Mucosa of rectum (tissue), 2 donors: ENCODE results near the gene ALDH1L2.

ENCODE experiments used
- H3K27ac ChIP-seq, 2 donors: one replicate each; pipeline ENCODE4 v1.7.0; 2013; ENCODE audit warnings: inconsistent platforms in 2 of 2, low read depth in 2 of 2, low read length in 2 of 2
- H3K27me3 ChIP-seq, 2 donors: one replicate each; pipeline ENCODE4 v1.7.0; 2013; ENCODE audit warnings: low read length in 2 of 2; ENCODE audit not compliant: control insufficient read depth in 2 of 2, insufficient read depth in 2 of 2
- H3K36me3 ChIP-seq, 2 donors: one replicate each; pipeline ENCODE4 v1.7.0; 2013; ENCODE audit warnings: low read length in 2 of 2; ENCODE audit not compliant: control insufficient read depth in 2 of 2, insufficient read depth in 2 of 2
- H3K4me1 ChIP-seq, 2 donors: one replicate each; pipeline ENCODE4 v1.7.0; 2013; ENCODE audit warnings: low read length in 2 of 2, mild to moderate bottlenecking in 1 of 2; ENCODE audit not compliant: control insufficient read depth in 2 of 2, insufficient read depth in 2 of 2
- H3K4me3 ChIP-seq, 2 donors: one replicate each; pipeline ENCODE4 v1.7.0; 2013; ENCODE audit warnings: low read length in 2 of 2
- H3K9ac ChIP-seq, 2 donors: one replicate each; pipeline ENCODE4 v1.7.0; 2013; ENCODE audit warnings: low read length in 2 of 2, low read depth in 1 of 2, mild to moderate bottlenecking in 1 of 2
- H3K9me3 ChIP-seq, 2 donors: one replicate each; pipeline ENCODE4 v1.7.0; 2013; ENCODE audit warnings: low read length in 2 of 2; ENCODE audit not compliant: control insufficient read depth in 2 of 2
- donor health status: healthy.
- donor health status: Normal muscosa, but diverticular disease.

The ALDH1L2 gene

DNA sequence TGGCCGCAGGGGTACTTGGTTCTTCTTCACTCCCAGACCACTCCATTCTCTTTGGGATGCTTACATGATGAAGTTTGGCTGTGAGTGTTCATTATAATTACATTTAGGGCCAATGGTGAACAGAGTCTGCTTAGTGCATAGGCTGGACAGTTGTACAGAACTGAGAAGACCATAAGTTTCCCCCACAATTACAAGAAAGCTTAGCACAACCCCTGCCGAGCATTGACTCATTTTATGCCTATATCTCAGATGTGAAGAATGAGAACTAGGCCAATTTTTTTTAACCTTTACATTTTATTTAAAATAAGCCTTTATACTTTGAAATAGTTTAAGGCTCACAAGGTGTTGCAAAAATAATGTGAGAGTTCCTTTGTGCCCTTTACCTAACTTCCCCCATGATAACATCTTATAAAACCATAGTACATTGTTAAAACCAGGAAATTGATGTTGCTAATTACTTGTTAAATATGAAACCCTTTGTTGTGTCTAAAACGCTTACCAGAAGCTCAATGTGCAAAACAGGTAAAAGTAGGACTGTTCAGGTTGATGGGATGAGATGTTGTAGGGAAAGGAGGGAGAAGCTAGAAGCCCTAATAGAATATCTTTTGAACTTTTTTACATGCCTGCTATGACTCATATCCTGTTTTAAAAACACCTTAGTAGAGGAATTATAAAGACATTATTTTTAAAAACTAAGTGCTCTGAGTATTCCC, 47.2 kb downstream of the ALDH1L2 start:
- Histone ChIP-seq H3K9me3 (no peaks in the 10 kb centered on the region), H3K27ac (no peak overlapping the region), H3K4me3 (no peak overlapping the region), H3K27me3 (no peaks in the 10 kb centered on the region), H3K9ac (no peak overlapping the region), H3K4me1 (no peaks in the 10 kb centered on the region), H3K36me3 (no peaks in the 10 kb centered on the region)

DNA sequence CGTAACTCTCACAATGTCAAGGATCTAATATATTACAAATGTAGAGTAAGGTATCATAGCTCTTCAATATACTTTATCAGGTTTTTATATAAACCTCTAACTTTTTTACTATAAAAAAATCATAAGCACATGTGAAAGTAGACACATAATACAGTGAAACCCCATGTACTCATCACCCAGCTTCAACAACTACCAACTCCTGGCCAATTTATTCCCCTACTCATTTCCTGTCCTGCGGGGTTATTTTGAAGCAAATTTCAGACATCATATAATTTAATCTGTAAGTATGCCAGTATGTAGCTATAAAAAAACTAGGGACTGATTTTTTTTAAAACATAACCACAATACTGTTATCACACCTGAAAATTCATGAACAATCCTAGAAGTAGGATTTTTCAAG, 50.4 kb downstream of the ALDH1L2 start:
- H3K9ac ChIP-seq = no peak overlapping the region
- no peaks in the 10 kb centered on the region for H3K9me3 ChIP-seq
- H3K4me1 ChIP-seq = peaks cover 0 to 5% of the 10 kb centered on the region in 2 donors
- H3K4me3 ChIP-seq = no peak overlapping the region
- no peak overlapping the region for H3K27ac ChIP-seq
- no peaks in the 10 kb centered on the region for H3K36me3 ChIP-seq
- H3K27me3 ChIP-seq = no peaks in the 10 kb centered on the region

DNA sequence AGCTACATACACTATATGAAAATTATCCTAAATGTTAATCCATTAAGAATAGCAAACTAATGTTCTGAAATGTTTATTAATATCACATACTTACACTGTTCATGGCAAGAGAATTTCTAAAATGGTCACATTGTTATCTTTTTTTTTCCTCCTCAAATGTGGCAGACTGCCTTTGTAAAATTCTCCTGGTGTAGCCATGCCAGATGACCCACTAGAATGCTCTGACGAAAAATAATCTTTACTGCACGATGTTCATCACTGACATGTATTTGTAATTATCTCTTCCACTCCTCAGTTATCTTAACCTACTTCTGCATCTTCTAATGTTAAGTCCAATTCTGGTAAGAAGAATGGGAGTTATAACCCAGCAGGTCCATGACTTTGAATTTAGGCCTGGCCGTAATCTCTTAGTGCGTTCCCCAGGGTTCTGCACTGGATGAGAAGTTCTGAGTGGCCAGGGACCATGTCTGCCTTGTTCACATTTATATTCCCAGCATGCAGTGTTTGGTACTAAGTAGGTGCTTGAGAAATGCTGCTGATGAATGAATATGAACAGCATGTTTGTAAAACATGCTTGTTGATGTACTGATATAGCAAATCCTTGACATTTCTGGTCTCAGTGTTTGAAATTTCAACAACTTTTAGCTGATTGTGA, 51.4 kb downstream of the ALDH1L2 start:
- Histone ChIP-seq H3K4me1 (peaks cover 0 to 5% of the 10 kb centered on the region in 2 donors), H3K9me3 (no peaks in the 10 kb centered on the region), H3K36me3 (no peaks in the 10 kb centered on the region), H3K9ac (no peak overlapping the region), H3K27ac (no peak overlapping the region), H3K27me3 (no peaks in the 10 kb centered on the region), H3K4me3 (no peak overlapping the region)

GRCh38 chr12:105030820-105031807, 53.1 kb downstream of the ALDH1L2 start:
- H3K9me3 ChIP-seq = no peaks in the 10 kb centered on the region
- H3K4me3 ChIP-seq = no peak overlapping the region
- no peaks in the 10 kb centered on the region for H3K27me3 ChIP-seq
- peaks cover 0 to 5% of the 10 kb centered on the region in 2 donors for H3K4me1 ChIP-seq
- no peaks in the 10 kb centered on the region for H3K36me3 ChIP-seq
- no peak overlapping the region for H3K9ac ChIP-seq
- peak overlapping the region in 1 of 2 donors; percentile 23 for H3K27ac ChIP-seq

- peaks cover 0 to 3% of the 10 kb centered on the region in 2 donors for H3K4me1 ChIP-seq
- H3K4me3 ChIP-seq = no peak overlapping the region
- no peak overlapping the region for H3K27ac ChIP-seq
- H3K9ac ChIP-seq = no peak overlapping the region
- H3K27me3 ChIP-seq = no peaks in the 10 kb centered on the region
- no peaks in the 10 kb centered on the region for H3K36me3 ChIP-seq
- H3K9me3 ChIP-seq = no peaks in the 10 kb centered on the region
Measured at GRCh38 chr12:105026411-105026810, 57.8 kb downstream of the ALDH1L2 start.

DNA sequence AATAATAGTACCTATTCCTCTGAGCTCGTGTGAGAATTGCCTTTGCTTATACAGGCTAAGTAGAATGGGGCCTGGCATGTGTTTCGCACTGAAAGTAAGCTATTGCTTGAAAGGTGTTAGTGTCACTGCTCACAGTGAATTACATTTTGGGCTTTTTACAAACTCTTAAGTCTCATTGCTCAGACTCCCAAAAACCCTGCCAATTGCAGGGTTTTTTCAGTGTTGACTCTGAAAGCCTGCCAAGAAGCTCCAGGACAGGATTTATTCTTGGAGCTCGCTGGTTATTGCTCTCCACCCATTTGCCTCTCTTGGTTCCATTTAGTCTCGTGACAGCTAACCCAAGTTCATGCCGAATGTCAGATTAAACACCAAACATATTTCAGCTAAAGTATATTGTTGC, 58.4 kb downstream of the ALDH1L2 start:
- H3K9me3 ChIP-seq = no peaks in the 10 kb centered on the region
- H3K27me3 ChIP-seq = no peaks in the 10 kb centered on the region
- no peak overlapping the region for H3K4me3 ChIP-seq
- H3K9ac ChIP-seq = no peak overlapping the region
- no peak overlapping the region for H3K27ac ChIP-seq
- H3K4me1 ChIP-seq = no peaks in the 10 kb centered on the region
- no peaks in the 10 kb centered on the region for H3K36me3 ChIP-seq

- no peaks in the 10 kb centered on the region for H3K4me1 ChIP-seq
- no peak overlapping the region for H3K9ac ChIP-seq
- no peak overlapping the region for H3K27ac ChIP-seq
- no peaks in the 10 kb centered on the region for H3K27me3 ChIP-seq
- no peak overlapping the region for H3K4me3 ChIP-seq
- H3K9me3 ChIP-seq = no peaks in the 10 kb centered on the region
- no peaks in the 10 kb centered on the region for H3K36me3 ChIP-seq
Measured at GRCh38 chr12:105024928-105025327, 59.3 kb downstream of the ALDH1L2 start.

DNA sequence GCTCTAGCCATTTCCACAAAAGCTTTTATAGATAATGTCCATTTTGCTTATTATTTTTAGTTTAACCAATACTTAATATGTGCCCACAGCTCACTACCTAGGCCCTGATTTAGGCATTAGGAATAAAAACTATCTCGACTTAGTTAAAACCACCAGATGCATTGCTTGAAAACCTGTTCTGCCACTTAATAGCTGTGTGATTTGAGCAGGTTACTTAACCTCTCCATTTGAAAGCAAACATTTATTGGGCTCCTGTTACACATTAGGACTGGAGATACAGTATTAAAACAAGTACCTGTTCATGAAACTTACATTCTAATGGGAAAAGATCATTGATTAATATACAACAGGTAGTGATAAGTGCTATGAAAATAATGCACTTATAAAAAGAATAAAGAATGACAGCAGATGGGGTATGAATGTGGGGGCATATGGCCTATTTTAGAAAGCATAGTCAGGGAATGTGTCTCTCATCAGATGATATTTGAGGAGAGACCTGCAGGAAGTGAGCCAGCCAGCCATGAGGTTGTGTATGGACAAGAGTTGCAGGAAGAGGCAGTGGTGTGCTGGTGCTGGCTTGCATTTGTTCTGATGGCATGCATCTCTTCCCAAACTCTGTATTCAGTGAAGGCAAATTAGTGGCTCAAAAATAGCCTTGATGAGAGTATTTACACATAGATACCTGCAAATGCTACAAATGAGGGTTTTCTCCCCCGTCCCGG, 63.9 kb downstream of the ALDH1L2 start:
- no peak overlapping the region for H3K27ac ChIP-seq
- no peak overlapping the region for H3K9ac ChIP-seq
- H3K36me3 ChIP-seq = no peaks in the 10 kb centered on the region
- no peaks in the 10 kb centered on the region for H3K9me3 ChIP-seq
- no peaks in the 10 kb centered on the region for H3K4me1 ChIP-seq
- H3K4me3 ChIP-seq = no peak overlapping the region
- H3K27me3 ChIP-seq = no peaks in the 10 kb centered on the region

DNA sequence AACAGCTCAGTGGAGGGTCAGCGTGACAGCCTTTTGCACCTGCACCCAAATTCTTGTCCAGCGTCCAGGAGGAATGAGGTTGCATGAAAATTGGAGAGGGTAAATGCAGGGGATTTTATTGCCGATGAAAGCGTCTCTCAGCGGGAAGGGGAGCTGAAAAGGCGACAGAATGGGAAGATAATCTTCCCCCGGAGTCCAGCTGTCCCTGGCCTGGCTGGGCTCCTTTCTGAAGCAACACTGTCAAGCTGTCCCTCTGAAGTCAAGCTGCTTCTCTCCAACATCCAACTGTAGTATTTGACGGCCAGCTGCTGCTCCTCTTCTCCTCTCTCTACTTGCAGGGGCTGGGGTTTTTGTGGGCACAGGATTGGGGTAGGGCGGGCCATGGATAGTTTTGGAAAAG, 65.5 kb downstream of the ALDH1L2 start:
- no peaks in the 10 kb centered on the region for H3K9me3 ChIP-seq

More for the DNA sequence above, 65.5 kb downstream of the ALDH1L2 start:
- Histone ChIP-seq H3K4me1 (no peaks in the 10 kb centered on the region), H3K36me3 (peaks cover 1 to 2% of the 10 kb centered on the region in 2 donors), H3K27ac (no peak overlapping the region), H3K4me3 (no peak overlapping the region), H3K27me3 (no peaks in the 10 kb centered on the region), H3K9ac (no peak overlapping the region)
